GM20000 (cell line): Measurements from ENCODE around the gene ETFB.
"Not testable (repeated sequence)": the region's sequence is repeated elsewhere in the genome, so short reads cannot be mapped to it uniquely, and the experiment has no call there.

Experiments used
- DNase-seq: peaks from one replicate; pipeline ENCODE4 v3.0.0; 2012; ENCODE audit warnings: low spot score
- CTCF ChIP-seq: IDR thresholded peaks from 2 replicates; pipeline ENCODE4 v1.5.1; 2012; ENCODE audit warnings: mild to moderate bottlenecking, control low read depth; ENCODE audit errors: extremely low read depth, missing control alignments

The ETFB gene

DNA sequence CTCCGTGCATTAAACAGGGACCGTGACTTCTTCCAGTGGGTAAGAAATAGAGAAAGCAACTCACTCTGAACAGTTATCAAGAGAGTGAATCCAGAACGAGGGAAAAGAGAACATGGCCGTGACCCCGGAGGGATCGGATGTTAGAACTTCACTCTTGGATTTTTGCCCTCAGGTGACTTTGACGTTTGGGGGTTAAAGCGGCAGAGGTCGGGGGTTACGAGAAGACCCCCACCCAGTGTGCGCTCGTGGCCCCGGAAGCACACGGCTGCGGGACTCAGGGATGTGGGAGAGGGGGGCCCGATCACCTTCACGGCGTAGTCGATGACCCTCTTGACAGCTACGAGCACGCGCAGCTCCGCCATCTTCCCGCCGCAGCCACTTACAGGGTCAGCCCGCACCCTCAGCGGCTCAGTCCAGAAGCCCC, at the start of gene ETFB:
ETFB (minus strand) TSS at position 424 of the 424 bp plus-strand sequence; CDS start at position 362, 62 bp downstream.
- no peak for TF ChIP-seq CTCF
- DNase-seq, result no peak

DNA sequence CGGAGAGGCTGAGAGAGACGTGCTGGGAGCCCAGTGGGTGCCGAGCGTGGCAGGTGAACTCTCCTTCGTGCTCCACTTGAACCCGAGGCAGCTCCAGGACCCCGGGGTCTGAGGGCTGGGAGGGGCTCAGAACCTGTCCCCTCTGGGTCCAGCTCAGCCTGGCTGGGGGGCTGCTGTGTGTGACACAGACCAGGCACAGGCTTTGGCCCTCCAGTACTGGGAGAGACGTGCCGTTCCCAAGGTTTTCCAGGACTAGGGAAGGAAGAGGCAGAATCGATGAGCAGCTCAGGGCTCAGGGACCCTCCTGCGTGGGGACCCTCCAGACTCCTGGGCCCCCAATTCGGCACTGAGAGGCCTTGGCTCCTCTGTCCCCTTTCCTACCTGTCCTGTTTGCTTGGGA, 49.0 kb upstream of the ETFB start:
- no peak for TF ChIP-seq CTCF
- DNase-seq, result no peak

- DNase-seq, result no peak
- TF ChIP-seq CTCF, result no peak
These were observed 45.0 kb upstream of the ETFB start for GRCh38 chr19:51410950-51411748.

DNA sequence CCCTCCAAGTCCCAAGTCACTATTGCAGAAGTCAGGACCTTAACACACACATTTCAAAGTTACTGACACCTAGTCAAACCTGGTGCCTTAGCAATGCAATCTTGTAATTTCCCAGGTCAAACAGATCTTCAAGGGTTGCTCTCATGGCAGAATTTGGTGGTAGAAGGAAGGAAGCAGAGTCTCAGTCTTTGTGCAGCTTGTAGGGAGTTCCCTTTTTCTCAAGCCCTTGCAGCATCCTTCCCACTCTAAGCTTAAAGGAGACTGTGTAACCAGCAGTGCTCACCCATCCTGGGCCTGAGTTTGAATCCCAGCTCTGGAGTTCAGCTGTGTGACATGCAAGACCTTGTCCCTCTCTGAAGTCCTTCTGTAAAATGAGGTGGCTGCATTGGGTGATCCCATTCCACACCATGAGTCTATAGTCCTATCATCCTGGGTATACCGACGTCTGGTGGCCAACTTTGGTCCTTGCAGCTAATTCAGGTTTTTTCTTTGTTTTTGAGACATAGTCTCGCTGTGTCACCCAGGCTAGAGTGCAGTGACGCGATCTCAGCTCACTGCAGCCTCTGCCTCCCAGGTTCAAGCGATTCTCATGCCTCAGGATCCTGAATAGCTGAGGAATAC, 41.4 kb upstream of the ETFB start:
- DNase-seq, result no peak
- TF ChIP-seq CTCF, result peak; percentile 55

DNA sequence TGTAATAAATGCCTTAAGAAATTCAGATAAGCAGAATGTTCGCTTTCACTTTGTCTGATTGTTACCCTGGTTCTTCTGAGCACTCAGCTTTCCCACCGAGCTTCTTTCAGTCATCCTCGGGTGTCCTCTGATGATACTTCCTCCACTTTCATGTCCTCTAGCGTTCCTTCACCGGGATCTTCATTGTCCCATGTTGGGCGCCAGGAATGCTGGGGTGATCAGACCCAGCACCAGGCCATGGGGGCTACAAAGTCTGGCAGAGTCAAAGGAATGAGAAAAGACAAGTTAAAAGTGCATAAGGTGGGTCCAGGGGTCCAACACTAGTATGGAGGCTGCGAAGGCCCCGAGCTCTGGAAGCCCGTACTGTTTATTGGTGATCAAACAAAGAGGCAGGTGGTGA, 35.9 kb upstream of the ETFB start:
- no peak for TF ChIP-seq CTCF

GRCh38 chr19:51399936-51400335, 33.7 kb upstream of the ETFB start:
- not testable (repeated sequence) for DNase-seq

More for the DNA sequence above, 35.9 kb upstream of the ETFB start:
- no peak for DNase-seq

DNA sequence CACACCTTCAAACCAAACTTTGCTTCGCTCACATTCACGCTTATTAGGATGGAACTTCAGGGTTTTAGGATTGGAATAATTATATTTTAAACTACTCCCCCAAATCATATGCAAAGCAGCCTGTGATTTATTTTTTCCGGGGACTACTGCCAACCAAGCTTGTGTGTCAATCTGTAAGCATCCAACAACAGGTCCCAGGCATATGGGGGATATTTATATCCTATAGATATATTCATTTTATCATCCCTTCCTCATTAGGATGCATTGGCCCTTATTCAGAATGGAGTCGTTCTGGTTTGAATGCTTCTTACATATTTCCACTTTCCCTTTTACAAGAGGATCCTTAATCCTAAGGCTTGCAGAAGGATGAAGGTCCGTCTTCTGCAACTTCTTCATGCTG, 33.0 kb upstream of the ETFB start:
- no peak for TF ChIP-seq CTCF
- no peak for DNase-seq

- DNase-seq, result no peak
- peak; percentile 40 for TF ChIP-seq CTCF
These were observed 32.0 kb upstream of the ETFB start for GRCh38 chr19:51398096-51398704.

- DNase-seq, result not testable (repeated sequence)
These were observed 31.3 kb upstream of the ETFB start for GRCh38 chr19:51397453-51397852.
